Right ventricle myocardium superior (tissue), 1 donor: Measurements from ENCODE around the gene ABCB10. TPM values are rescaled to one million over a fixed set of nuclear protein-coding genes. Genes with fewer than 3 reads are reported as not detected.
"Not testable (repeated sequence)": the region's sequence is repeated elsewhere in the genome, so short reads cannot be mapped to it uniquely, and the experiment has no call there.

Source experiments
- ATAC-seq: fragments of 200-7000 bp; cut with Tn5 transposase; one replicate; pipeline ENCODE4 v1.9.1; 2020; ENCODE audit warnings: mild to moderate bottlenecking; ENCODE audit not compliant: poor library complexity
- DNase-seq: peaks from one replicate; pipeline ENCODE4 v3.0.0-alpha.2; 2020
- intact Hi-C: fragments of 100-400 bp; cut with DNase I; formaldehyde crosslinking; loops from one replicate; pipeline ENCODE4 v1.11.2; 2022
- total RNA-seq: library from RNA; stranded (reverse); fragmentation: NEBNext Ultra II Directional; extraction: Animal tissue kit (Norgen Biotek cat#: 25700); gene quantifications from one replicate; pipeline ENCODE4 v1.2.1, GENCODE V29; 2021
- donor health status: DM: no; HTN: yes; CAD: no; lungs with severe emphysema.

Gene ABCB10
- total RNA-seq, 1 donor from 2014 or later, result 11.3 TPM

DNA sequence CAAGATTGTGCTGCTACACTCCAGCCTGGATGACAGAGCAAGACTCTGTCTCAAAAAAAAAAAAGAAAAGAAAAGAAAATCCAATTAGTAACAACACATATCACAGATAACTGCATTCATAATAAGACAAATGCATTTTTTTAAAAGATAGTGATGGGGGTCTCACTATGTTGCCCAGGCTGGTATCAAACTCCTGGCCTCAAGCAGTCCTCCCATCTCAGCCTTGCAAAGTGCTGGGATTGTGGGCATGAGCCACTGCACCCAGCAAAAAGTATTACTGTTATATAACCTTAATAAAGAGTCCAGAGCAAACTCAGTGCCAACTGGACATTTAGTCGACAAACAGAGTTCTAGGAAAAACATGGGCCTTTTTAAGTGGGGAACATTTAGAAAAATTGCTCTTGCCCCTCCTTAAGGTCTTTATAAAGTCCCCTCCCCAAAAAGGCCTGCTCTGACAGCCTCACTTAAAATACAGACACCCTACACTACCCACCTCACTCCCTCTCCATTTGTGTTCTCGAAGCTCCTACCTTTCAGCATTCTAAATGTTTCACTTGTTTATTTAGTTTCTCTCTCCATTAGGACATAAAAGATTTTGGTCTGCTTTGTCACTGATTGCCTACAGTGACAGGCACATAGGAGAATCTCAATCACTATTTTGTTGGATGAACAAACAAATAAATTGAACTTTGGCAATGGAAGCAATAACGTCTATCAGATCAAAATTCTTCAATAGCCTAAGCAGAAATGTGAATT is 7.5 kb downstream of the ABCB10 start:
- DNase-seq (no peak), ATAC-seq (no peak)
- intact Hi-C loops, result no loop called here

GRCh38 chr1:229547542-229547941 is 11.0 kb downstream of the ABCB10 start:
- intact Hi-C loops, result no loop called here
- ATAC-seq, result no peak

GRCh38 chr1:229544587-229544986 is 13.9 kb downstream of the ABCB10 start:
- DNase-seq, result no peak
- no peak for ATAC-seq
- intact Hi-C loops, result no loop called here

More at GRCh38 chr1:229547542-229547941, 11.0 kb downstream of the ABCB10 start:
- DNase-seq, result no peak

GRCh38 chr1:229539863-229540506 is 18.5 kb downstream of the ABCB10 start:
- ATAC-seq, result no peak

DNA sequence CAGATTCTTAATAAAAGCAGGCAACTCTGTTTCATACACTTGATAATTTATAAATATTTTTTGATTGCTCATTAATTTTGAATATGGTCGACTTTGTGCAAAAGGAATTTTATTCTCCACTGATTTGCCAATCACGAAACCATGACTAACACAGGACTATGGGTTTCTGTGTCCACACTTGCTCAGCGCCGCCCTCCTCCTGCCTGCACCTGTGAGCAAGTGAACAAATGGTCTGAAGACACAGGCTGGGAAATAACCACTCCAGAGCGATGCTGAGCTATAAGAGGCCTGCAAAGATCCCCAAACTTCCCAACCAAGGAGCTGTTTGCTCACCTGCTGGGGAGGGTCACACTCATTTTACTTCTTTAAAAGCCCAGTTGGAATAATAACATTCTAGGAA is 19.6 kb downstream of the ABCB10 start:
- DNase-seq, result no peak
- no peak for ATAC-seq
- intact Hi-C loops, result no loop called here

More at GRCh38 chr1:229539863-229540506, 18.5 kb downstream of the ABCB10 start:
- DNase-seq, result no peak
- intact Hi-C loops, result no loop called here

DNA sequence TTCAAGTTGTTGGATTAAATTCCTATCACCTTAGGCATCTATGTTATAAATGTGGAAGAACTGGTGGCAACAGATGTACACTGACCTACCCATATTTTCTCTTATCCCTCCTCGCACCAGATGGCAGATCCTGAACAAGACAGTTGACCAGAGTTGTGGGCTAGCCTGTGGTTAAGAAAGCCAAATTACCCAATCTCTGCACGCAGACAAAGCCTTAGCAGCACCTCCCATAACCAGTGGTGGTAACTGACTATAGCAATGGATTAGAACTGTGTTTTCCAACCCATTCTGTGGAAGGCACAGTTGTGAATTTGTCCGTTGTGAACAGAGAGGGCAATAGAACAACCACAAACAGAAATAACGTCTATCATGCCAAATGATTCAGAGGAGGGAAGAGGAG is 20.6 kb downstream of the ABCB10 start:
- intact Hi-C loops, result no loop called here
- DNase-seq (no peak), ATAC-seq (no peak)

DNA sequence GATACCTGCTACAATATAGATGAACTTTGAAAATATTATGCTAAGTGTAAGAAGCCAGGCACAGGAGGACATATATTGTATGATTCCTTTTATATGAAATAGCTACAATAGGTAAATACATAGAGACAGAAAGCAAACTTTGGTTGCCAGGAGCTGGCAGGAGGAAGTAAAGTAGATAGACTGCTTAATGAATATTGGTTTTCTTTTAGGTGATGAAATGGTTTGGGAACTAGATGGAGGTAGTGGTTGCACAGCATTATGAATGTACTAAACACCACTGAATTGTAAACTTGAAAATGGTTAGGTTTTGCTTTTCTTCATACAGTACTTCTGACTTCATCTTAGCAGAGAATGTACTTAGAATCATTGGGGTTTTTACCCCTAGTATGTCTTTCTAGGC is 21.5 kb downstream of the ABCB10 start:
- ATAC-seq, result no peak
- DNase-seq, result no peak
- intact Hi-C loops, result no loop called here

DNA sequence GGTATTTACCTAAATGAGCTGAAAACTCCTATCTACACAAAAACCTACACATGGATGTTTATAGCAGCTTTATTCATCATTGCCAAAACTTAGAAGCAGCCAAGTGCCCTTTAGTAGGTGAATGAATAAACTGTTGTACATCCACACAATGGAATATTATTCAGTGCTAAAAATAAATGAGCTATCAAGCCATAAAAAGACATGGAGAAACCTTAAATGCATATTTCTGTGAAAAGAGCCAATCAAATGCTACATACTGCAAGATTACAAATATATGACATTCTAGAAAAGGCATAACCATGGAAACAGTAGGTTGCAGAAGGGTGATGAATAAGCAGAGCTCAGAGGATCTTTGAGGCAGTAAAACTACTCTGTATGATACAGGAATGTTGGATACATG is 23.3 kb downstream of the ABCB10 start:
- no peak for DNase-seq
- intact Hi-C loops, result no loop called here
- ATAC-seq, result no peak

- no peak for ATAC-seq
- intact Hi-C loops, result no loop called here
Observed at GRCh38 chr1:229531326-229531725, 27.2 kb downstream of the ABCB10 start.

GRCh38 chr1:229529639-229530038 is 28.9 kb downstream of the ABCB10 start:
- ATAC-seq, result no peak
- intact Hi-C loops, result no loop called here
- no peak for DNase-seq

More at GRCh38 chr1:229531326-229531725, 27.2 kb downstream of the ABCB10 start:
- no peak for DNase-seq

DNA sequence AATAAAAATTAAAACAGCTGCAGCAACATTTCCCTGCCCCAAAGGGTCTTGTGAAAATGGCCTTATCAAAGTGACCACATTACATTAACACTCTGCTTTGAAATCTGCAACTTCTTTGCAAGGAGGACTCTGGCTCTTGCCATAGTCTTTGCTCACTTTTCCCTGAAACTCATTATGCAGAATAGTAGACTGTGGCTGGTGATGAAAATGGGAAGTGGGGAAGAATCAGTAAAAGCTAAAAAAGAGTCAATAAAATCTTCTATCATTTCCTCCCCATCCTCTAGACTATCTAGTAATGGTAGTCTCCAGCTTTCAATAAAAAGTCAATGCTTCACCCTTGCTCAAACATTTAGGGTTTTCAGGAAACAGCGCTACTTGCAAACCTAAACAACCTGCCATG is 31.8 kb downstream of the ABCB10 start:
- DNase-seq, result no peak
- intact Hi-C loops, result no loop called here
- ATAC-seq, result no peak

DNA sequence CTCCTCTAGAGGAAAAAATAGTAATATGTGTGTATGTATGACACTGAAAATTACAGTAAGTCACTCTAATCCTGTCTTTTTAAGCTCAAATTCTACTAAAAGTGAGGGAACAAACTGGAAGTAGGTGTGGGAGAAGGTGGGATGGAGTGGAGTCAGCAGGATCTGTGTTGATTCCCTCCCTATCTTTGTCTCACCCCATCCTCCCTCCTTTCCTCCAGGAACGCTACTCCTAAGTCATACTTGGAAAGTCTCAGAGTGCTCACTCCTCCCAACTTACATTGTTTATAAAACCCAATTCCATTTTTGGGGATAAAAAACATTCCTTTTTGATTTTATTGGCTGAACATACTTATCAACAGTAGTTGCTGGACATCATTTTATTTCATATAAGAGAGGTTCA is 35.5 kb downstream of the ABCB10 start:
- ATAC-seq (no peak), DNase-seq (no peak)
- intact Hi-C loops, result no loop called here

DNA sequence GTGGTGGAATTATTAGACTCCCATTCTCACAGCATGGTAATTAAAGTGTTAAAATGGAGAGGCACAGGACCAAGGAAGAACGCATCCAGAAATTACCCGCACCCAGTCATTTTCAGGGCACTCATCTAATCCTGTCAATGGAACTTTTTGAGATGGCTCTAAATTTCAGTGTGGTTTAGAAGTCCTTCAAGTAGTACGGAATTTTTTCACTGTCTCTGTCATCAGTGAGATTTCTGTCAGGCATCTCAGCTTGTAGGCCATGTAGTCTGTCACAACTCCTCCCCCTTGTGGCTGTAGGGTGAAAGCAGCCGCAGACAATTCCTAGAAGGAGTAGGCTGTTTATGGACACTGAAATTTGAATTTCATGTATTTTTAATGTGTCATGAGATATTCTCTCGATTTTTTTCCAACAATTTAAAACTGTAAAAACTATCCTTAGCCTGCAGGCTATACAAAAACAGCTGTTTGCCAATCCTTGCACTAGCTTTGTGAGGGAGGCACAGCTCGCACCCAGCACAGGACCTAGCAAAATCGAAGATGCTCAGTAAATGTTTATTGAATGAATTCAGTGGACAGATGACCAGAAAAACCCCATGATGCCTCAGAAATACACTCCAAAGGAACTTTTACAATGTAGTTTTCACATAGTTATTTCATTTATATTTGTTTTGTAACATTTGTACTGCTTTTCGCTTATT is 43.8 kb downstream of the ABCB10 start:
- intact Hi-C loops, result loop anchor here (2.0 kb wide), 1 partner anchor 256 kb away; no protein-coding TSS in a partner anchor
- ATAC-seq, result peak; percentile 88
- DNase-seq, result peak; percentile 47

- not testable (repeated sequence) for DNase-seq, ATAC-seq
Observed at GRCh38 chr1:229511625-229512024, 46.9 kb downstream of the ABCB10 start.

DNA sequence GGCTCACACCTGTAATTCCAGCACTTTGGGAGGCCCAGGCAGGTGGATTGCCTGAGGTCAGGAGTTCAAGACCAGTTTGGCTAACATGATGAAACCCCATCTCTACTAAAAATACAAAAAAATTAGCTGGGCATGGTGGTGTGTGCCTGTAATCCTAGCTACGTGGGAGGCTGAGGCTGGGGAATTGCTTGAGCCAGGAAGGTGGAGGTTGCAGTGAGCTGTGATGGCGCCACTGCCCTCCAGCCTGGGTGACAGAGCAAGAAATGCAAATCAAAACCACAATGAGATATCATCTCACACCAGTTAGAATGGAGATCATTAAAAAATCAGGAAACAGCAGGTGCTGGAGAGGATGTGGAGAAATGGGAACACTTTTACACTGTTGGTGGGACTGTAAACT is 47.3 kb downstream of the ABCB10 start:
- intact Hi-C loops, DNase-seq, ATAC-seq: not testable (repeated sequence)

More at GRCh38 chr1:229511625-229512024, 46.9 kb downstream of the ABCB10 start:
- intact Hi-C loops, result not testable (repeated sequence)

GRCh38 chr1:229509576-229509975 is 48.9 kb downstream of the ABCB10 start:
- ATAC-seq (no peak), DNase-seq (no peak)
- intact Hi-C loops, result no loop called here

- intact Hi-C loops, result no loop called here
- ATAC-seq, result peak; percentile 8
- DNase-seq, result no peak
Observed at GRCh38 chr1:229508823-229509337, 49.6 kb downstream of the ABCB10 start.

- intact Hi-C loops, result no loop called here
- DNase-seq, result peak; percentile 100
- peak; percentile 99 for ATAC-seq
Observed at GRCh38 chr1:229507951-229508822, 50.3 kb downstream of the ABCB10 start, which contains the start of gene NUP133. Gene NUP133 (minus strand): TSS chr1:229508341. CDS start chr1:229508249, 92 bp downstream.
